LoVo (cell line): ENCODE measurements around the gene F8A3.
"Not testable (repeated sequence)": the region's sequence is repeated elsewhere in the genome, so short reads cannot be mapped to it uniquely, and the experiment has no call there.

Experiments
- DNase-seq: peaks from one replicate; pipeline ENCODE4 v3.0.0-alpha.2; 2016; ENCODE audit warnings: low spot score

F8A3 gene

DNA sequence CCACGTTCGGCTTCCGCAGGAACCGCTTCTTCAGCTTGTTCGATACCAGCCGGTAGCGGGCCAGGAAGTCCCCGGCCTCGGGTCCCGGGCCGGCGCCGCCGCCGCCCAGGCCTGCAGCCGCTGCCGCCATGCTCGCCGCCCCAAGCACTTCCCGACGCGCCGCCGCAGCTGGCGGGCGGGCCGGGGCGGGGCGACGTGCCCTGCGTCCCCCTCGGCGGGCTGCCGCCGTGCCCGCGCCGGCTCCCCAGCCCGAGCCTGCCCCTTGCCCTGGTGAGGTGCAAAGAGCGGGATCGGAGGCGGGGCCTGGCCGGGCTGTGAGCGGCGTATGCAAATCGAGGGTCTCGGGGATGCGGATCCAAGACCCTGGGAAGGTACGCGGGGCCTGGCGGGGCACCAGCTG is at the start of gene F8A3:
F8A3 (minus strand) TSS at position 150 of the 400 bp plus-strand sequence; CDS start at position 130, 20 bp downstream.
- DNase-seq: not testable (repeated sequence)

DNA sequence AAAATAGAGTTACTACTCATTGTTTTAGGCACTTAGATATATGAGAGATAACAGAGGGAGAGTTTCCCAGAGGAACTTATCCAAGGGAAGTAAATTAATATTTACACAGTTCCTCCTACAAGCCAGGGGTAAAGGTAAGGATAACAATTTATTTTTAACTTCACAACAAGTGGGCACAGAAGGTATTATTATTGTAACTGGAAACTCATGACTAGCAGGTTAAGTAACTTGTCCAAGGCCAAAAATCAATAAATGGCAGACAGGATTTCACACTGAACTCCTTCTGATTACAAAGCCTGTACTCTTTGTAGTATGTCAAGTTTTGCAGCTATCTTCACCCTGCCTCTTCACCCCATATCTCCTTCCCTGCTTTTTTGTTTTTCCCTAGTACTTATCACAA is 46.9 kb upstream of the F8A3 start:
- DNase-seq: no peak

- not testable (repeated sequence) for DNase-seq
Measured at GRCh38 chrX:155495134-155495533, 36.7 kb upstream of the F8A3 start.

DNA sequence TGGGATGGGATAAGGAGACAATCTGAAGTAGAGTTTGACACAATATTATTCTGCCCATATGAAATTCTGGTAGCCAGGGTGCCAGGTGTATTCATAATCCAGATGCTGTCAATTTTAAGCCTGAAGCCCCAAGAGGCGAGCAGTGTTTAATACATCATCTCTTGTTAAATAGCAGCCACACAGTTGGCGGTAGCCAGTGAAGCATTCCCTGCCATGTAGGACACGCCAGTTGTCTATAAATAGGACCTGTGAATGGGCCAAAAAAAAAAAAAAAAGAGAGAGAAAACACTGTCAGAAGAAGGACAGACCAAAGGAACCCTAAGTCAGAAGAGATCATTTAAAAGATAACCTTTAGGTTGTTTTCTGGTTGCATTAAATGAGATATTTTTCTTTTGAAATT is 33.0 kb upstream of the F8A3 start:
- not testable (repeated sequence) for DNase-seq

DNA sequence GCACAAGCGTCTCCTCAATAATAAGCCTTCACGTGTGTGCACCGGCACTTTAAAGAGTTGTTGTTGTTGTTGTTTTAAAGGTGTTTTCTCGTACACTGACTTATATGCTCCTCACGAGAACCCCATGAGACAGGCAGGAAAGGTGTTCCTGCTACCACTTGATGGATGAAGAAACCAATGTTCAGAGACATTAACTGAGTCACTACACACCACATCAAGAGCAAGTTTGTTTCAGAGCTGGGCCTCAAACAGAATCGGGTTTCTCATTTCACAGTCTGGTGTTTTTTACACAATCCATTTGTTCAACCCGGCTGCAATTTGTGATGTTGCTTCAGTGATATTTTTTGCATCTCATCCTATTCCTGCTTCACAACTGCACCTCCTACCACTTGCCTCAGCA is 18.7 kb upstream of the F8A3 start:
- DNase-seq: not testable (repeated sequence)

DNA sequence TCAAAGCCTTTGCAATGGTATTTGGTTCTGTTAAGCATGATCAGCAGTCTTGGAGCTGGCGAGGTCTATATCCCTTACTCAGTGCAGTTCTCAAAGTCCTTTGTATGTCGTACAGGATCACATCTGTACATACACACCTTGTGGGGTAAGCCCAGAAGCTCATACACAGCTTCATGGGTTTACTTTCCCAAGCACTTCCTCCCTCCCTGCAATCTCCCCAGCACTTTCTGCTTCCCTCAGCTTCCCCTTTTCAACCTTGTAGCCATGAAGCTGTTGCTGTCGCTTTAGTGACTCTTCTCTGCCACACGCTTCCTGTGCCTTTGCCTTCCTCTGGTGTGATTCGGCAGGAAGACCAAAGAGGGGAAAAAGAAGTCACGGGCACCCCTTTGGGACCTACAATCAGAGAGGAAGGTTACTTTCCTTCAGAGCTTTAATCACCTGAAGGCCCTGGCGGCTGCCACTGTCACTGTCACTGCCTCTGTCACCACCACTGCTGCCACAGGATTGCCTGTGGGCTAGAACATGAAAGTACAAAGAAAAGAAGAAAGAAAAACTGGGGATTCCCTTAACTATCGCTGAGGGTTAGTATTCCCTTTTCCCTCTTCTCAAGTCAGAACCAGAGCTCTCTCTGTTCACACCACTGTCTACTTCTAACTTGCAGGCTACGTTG is 8.0 kb upstream of the F8A3 start:
- not testable (repeated sequence) for DNase-seq

- DNase-seq: not testable (repeated sequence)
Measured at GRCh38 chrX:155460501-155460900, 2.1 kb upstream of the F8A3 start.

- not testable (repeated sequence) for DNase-seq
Measured at GRCh38 chrX:155457761-155458447, 516 bp downstream of the F8A3 start.

DNA sequence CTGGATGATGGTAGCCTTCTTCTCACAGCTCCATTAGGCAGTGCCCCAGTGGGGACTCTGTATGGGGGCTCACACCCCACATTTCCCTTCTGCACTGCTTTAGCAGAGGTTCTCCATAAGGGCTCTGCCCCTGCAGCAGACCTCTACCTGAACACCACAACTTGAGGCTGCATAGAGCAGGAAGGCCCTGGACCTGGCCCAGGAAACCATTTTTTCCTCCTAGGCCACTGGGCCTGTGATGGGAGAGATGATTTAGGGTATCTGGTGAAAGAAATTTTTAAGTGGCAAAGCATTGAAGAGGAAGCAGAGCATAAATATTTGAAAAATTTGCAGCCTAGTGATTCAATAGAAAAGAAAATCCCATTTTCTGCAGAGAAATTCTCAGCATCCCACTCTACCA is 17.3 kb downstream of the F8A3 start:
- DNase-seq: no peak

- no peak for DNase-seq
Measured at GRCh38 chrX:155435744-155436112, 22.7 kb downstream of the F8A3 start.

GRCh38 chrX:155434906-155435743 is 23.3 kb downstream of the F8A3 start:
- DNase-seq: no peak

GRCh38 chrX:155417769-155418168 is 40.7 kb downstream of the F8A3 start:
- DNase-seq: no peak
